LHCN-M2 (cell line): Measurements from ENCODE around the gene GPX7. TPM values are rescaled to one million over a fixed set of nuclear protein-coding genes. Genes with fewer than 3 reads are reported as not detected.
A peak's percentile ranks its signal among the peaks of the same experiment; 100 is the strongest.

Experiments used
- DNase-seq: peaks from one replicate; pipeline ENCODE4 v3.0.0-alpha.2; 2012; ENCODE audit warnings: low read depth
- total RNA-seq: library from RNA; depleted of rRNA; stranded (reverse); fragments of >200 nt; gene quantifications from 2 replicates; pipeline ENCODE4 v1.2.3, GENCODE V29; 2014; rRNA removed

GPX7 gene
- total RNA-seq, 1 experiment from 2014 or later = 36.3 TPM

- DNase-seq = no peak
Observed at GRCh38 chr1:52629325-52629643, 27.1 kb downstream of the GPX7 start.

DNA sequence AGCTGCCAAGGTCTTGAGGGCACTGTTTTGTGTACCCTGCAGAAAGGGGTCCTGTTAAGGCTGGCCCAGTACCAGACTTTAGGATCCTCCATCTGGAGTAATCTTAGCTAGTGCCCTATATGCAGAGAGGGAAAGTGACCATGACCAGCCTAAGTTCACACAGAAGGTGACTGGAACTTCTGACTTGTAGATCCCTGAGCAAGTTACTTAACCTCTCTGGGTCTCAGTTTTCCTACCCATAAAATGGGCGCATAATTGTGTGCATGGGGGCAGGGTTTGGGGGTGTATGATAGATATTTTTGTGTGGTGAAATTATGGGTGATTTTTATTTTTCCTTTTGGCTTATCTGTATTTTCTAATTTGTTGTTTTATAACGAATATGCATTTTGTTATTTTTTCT lies 27.5 kb downstream of the GPX7 start:
- no peak for DNase-seq

DNA sequence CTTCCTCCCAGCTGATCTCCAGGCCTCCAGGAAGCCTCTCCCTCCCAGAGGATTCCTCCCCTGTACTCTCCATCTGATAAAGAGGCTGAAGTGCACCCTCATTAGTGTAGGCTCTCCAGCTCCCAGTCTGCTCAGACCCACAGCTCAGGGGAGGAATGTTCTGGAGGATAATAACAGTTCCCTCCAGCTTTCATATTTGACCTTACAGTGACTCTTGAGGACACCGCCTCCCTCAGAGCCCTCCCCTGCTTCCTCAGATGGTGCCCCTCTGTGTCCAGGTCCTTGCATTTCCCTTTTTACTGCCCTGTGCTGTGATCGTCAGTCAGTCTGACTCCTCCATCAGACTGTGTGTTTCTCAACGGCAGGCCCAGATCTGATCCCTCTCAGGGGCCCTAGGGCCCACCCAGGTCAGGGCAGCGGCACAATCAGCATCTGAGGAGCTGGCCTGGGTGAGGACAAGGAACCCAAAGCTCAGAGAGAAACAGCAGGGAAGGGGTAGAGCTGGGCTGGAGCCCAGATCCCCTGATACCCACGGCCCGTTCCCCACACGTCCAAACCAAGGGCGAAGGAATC lies 29.7 kb downstream of the GPX7 start:
- DNase-seq = no peak

- DNase-seq = no peak
Observed at GRCh38 chr1:52632732-52633290, 30.6 kb downstream of the GPX7 start, which contains the start of gene SHISAL2A. Gene SHISAL2A, plus strand, starts transcription at chr1:52633168. Its CDS starts 326 bp downstream, at chr1:52633494.

- no peak for DNase-seq
Observed at GRCh38 chr1:52633291-52633754, 31.2 kb downstream of the GPX7 start.

GRCh38 chr1:52634111-52634510 lies 31.9 kb downstream of the GPX7 start:
- no peak for DNase-seq

- no peak for DNase-seq
Observed at GRCh38 chr1:52635321-52636089, 33.3 kb downstream of the GPX7 start.

DNA sequence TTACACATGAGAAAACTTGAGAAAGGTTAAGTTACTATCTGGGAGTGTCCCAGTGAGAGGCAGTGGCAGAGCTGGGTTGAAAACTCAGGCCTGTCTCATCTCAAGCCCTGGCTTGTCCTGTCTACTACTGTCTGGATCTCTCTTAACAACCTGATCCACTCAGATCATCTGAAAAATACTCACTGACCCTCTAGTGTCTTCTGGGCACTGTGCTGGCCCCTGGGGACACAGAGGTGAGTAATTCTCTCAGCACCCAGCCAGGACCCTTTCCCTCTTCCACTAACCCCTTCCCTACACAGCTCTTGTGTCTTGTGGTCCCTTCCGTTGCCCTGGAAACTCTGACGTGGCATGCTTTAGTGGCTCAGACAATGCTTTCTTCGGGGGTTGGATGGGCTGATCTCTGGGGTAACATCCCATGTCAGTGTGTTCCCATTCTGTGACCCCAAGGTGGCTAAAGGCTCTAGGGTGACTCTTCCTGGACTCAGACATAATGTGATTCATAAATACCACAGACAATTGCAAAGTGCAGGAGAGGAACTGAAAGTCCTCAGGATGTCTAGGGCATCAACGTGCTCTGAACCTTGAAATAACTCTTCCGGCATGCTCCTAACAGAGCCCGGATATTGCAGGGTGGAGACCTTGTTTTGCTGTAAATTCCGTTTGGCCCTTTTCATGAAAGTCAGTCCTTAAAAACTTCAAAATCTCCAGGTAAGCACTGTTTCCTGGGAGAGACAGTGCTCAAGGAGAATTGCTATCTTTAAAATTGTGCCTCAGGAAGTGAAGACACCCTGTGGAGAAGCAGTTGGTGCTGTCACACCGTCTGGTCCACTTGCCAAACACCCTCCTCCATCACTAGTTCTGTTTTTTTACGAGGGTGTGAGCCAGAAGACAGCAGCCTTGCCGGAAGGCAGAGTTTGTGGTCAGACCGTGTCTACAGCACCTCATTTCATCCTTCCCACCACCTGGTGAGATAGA lies 34.8 kb downstream of the GPX7 start:
- DNase-seq = peak; percentile 10

- DNase-seq = no peak
Observed at GRCh38 chr1:52637946-52638345, 35.8 kb downstream of the GPX7 start.

DNA sequence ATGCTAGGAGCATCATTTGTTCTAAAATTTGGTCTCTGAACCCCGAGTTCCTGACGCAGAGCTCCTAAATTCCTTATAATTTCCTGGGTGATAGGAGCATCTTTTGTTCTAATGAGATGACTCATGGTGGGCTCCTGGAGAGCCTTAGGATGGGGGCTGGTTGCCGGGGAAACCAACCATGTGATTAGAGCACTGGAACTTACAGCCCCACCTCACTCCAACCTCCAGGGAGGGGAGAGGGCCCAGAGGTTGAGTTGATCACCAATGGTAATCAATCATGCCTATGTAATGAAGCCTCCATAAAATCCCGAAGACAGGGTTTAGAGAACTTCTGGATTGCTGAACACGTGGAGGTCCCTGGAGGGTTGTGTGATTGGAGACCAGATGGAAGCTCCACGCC lies 38.5 kb downstream of the GPX7 start:
- no peak for DNase-seq

- no peak for DNase-seq
Observed at GRCh38 chr1:52641307-52641706, 39.1 kb downstream of the GPX7 start.

DNA sequence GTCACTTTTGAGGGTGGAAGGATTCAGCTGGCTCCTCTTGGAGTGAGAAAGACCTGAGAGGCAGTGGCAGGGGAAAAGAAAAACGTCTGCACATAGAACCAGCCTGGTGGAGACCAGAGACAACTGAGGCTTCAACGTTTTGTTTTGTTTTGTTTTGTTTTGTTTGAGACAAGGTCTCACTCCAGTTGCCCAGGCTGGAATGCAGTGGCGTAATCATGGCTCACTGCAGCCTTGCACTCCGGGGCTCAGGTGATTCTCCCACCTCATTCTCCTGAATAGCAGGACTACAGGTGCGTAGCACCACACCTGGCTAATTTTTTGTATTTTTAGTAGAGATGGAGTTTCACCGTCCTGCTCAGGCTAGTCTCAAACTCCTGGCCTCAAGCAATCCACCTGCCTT lies 43.1 kb downstream of the GPX7 start:
- no peak for DNase-seq

- DNase-seq = no peak
Observed at GRCh38 chr1:52651904-52652303, 49.7 kb downstream of the GPX7 start.

- no peak for DNase-seq
Observed at GRCh38 chr1:52653207-52653849, 51.2 kb downstream of the GPX7 start.

- no peak for DNase-seq
Observed at GRCh38 chr1:52654063-52654462, 51.9 kb downstream of the GPX7 start.

GRCh38 chr1:52657702-52658101 lies 55.5 kb downstream of the GPX7 start:
- DNase-seq = no peak

Other genes with a start within 250 kb of the GPX7 start
- 46.3 and 46.4 TPM in 2 replicates for gene CC2D1B, start 236.2 kb upstream of the GPX7 start, total RNA-seq
- gene ORC1, start 197.9 kb upstream of the GPX7 start, total RNA-seq = 15.6 and 18.2 TPM in 2 replicates
- gene PRPF38A, start 197.8 kb upstream of the GPX7 start, total RNA-seq = 12.2 and 13.8 TPM in 2 replicates
- 23.1 and 28.4 TPM in 2 replicates for gene TUT4, start 49.3 kb upstream of the GPX7 start, total RNA-seq
- gene SHISAL2A, start 30.8 kb downstream of the GPX7 start, total RNA-seq = not detected in 2 replicates
- 13.2 and 15.8 TPM in 2 replicates for gene COA7, start 96.0 kb downstream of the GPX7 start, total RNA-seq
- 33.1 and 36.6 TPM in 2 replicates for gene ZYG11B, start 124.1 kb downstream of the GPX7 start, total RNA-seq
- gene ZYG11A, start 240.4 kb downstream of the GPX7 start, total RNA-seq = 0.13 and 0.17 TPM in 2 replicates